ENCODE measurements around the gene EEF1A2.

GRCh38 chr20:63531686-63532448 lies 33.0 kb upstream of the EEF1A2 start:
- TF ChIP-seq FOXP2 (optimal IDR thresholded peaks at IDR 0.05; ENCODE audit: control extremely low read depth, extremely low read length, insufficient read depth) (no peak), EZH2 (IDR thresholded peaks at IDR 0.05) (no peak)

Data from SK-N-MC (cell line).